ENCODE results near the gene MIEF1. TPM values are rescaled to one million over a fixed set of nuclear protein-coding genes. Genes with fewer than 3 reads are reported as not detected.
A peak's percentile ranks its signal among the peaks of the same experiment; 100 is the strongest.

Gene MIEF1
- total RNA-seq, 2 donors from 2014 or later, result 16.9 to 22.7 TPM

GRCh38 chr22:39528681-39529486 is 26.8 kb downstream of the MIEF1 start:
- DNase-seq, result peak; percentile 85 to 90 (median 87)
- ATAC-seq, result peak; percentile 55
- Mint-ChIP-seq H3K27me3 (no peaks in the 10 kb centered on the region), H3K4me3 (peak overlapping the region; percentile 98), H3K36me3 (ENCODE audit: low read depth) (peaks cover 4% of the 10 kb centered on the region), H3K4me1 (peaks cover 59% of the 10 kb centered on the region), H3K27ac (peak overlapping the region; percentile 89)
- H3K9me3 ChIP-seq (ENCODE audit: control insufficient read depth, low read length, poor library complexity, severe bottlenecking), result no peaks in the 10 kb centered on the region

DNA sequence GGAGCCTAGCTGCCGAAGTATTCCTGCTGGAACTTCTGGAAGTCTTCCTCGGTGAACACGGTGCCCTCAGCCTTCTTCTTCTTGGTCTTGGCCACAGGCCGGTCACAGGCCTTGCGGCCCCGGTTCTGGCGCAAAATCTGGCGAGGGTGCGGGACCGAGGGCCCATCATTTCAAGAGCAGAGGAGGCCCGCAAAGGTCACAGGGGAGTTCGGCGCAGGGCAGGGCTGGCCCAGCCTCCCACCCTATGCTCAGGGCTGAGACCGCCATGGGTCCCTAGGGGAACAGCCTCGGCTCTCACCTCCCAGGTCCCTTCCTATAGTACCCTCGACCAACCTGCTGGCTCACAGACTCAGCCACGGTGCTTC is 27.4 kb downstream of the MIEF1 start:
- no peaks in the 10 kb centered on the region for H3K9me3 ChIP-seq (ENCODE audit: control insufficient read depth, low read length, poor library complexity, severe bottlenecking)
- peaks cover 61% of the 10 kb centered on the region for H3K4me1 Mint-ChIP-seq
- H3K27ac Mint-ChIP-seq, result peak overlapping the region; percentile 89
- H3K36me3 Mint-ChIP-seq (ENCODE audit: low read depth), result peaks cover 4% of the 10 kb centered on the region
- no peaks in the 10 kb centered on the region for H3K27me3 Mint-ChIP-seq
- DNase-seq, result no peak
- peak overlapping the region; percentile 98 for H3K4me3 Mint-ChIP-seq
- no peak for ATAC-seq

DNA sequence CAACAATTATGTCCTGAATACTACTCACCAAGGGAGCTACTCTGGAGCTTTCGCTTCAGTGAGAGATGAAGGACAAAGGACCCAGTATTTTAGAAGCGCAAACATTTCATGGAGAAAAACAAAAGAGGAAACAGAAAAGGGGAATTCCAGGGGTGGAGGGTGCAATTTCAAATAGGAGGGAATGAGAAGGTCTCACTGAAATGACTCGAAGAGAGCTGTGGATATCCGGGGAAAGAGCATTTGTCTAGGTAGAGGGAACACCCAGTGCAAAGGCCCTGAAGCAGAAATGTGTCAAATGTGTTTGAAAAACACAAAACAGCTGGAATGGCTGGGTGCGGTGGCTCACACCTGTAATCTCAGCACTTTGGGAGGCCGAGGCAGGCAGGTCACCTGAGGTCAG is 28.0 kb downstream of the MIEF1 start:
- ATAC-seq, result no peak
- Mint-ChIP-seq H3K27me3 (no peaks in the 10 kb centered on the region), H3K4me3 (peak overlapping the region; percentile 98), H3K36me3 (ENCODE audit: low read depth) (peaks cover 2% of the 10 kb centered on the region), H3K4me1 (peaks cover 54% of the 10 kb centered on the region), H3K27ac (no peak overlapping the region)
- DNase-seq, result no peak
- no peaks in the 10 kb centered on the region for H3K9me3 ChIP-seq (ENCODE audit: control insufficient read depth, low read length, poor library complexity, severe bottlenecking)

DNA sequence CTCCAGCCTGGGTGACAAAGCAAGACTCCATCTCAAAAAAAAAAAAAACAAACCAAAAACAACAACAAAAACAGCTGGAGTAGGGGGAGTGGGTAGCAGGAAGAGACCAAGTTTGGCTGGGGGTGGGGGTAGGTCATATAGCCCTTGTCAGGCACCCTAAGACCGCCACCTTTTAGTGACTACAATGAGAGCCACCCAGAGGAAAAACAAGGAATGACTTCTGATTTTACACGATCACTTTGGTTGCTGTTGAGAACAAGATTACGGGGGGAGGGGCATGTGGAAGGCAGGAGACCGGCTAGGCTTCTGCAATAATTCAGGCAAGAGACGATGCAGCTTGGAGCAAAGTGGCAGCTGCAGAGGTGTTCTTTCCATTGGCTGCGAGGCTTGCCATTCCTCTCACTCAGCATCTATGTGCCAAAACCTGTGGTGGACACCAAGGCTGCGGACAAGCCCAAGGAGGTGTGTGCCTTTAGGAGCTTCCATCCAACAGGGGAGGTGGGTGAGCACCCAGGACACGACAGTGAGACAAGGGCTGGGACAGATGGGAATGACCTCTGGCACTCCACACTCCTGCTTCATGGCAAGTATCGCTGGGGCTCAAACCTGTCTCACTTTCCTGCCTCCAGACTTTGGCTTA is 28.7 kb downstream of the MIEF1 start:
- Mint-ChIP-seq H3K36me3 (ENCODE audit: low read depth) (peaks cover 2% of the 10 kb centered on the region), H3K27me3 (no peaks in the 10 kb centered on the region), H3K4me1 (peaks cover 51% of the 10 kb centered on the region), H3K4me3 (peak overlapping the region; percentile 98), H3K27ac (peak overlapping the region; percentile 95)
- H3K9me3 ChIP-seq (ENCODE audit: control insufficient read depth, low read length, poor library complexity, severe bottlenecking), result no peaks in the 10 kb centered on the region
- DNase-seq (no peak), ATAC-seq (no peak)

DNA sequence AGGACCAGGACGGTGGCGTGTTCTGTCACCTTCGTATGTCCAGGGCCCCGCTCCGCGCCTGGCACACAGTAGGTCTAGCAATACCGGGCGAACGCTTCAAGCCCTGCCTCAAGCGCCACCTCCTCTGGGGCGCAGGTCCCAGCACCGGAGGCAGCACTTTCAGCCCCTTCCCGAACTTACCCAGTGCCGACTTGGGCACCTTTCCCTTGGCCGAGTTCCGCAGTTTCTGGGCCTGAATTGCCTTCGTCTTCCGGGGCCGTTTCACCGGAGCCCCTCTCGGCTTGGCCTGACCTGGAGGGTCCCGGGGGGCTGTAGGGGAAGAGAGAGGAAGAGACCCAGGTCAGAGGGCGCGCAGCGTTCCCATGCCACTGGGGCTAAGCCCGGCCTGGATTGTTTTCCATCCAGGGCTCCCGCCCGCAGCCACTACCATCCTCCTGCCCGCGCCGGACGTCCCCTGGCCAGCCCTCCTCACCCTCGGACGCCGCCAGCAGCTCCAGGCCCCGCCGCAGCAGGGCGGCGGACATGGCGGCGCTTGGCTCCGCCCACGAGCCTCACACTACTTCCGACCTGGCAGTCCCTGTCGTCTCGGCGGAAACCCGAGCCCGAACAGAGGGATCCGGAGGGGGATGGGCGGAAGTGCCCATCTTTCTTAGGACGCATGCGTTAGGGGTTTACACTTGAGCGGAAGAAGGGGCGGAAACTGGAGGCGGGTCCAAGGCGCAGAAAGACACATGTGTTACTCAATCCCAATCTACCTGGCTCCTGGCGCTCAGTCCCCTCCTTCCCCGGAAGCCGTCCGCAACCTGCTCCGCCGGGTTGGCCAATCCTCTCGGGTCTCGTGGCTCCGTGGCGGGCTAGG is 30.4 kb downstream of the MIEF1 start, which contains the start of gene RPS19BP1:
TSS of gene RPS19BP1 (minus strand) at position 534 of the 859 bp plus-strand sequence. CDS start at position 524, 10 bp downstream.
- ATAC-seq, result peak; percentile 87
- H3K9me3 ChIP-seq (ENCODE audit: control insufficient read depth, low read length, poor library complexity, severe bottlenecking), result no peaks in the 10 kb centered on the region
- peak within 1 kb of the TSS; percentile 95 for H3K27ac Mint-ChIP-seq
- peaks cover 2% of the 10 kb centered on the region for H3K36me3 Mint-ChIP-seq (ENCODE audit: low read depth)
- DNase-seq, result peak; percentile 96 to 99 (median 98)
- no peaks in the 10 kb centered on the region for H3K27me3 Mint-ChIP-seq
- H3K4me3 Mint-ChIP-seq, result peak within 1 kb of the TSS; percentile 98
- H3K4me1 Mint-ChIP-seq, result peaks cover 43% of the 10 kb centered on the region

DNA sequence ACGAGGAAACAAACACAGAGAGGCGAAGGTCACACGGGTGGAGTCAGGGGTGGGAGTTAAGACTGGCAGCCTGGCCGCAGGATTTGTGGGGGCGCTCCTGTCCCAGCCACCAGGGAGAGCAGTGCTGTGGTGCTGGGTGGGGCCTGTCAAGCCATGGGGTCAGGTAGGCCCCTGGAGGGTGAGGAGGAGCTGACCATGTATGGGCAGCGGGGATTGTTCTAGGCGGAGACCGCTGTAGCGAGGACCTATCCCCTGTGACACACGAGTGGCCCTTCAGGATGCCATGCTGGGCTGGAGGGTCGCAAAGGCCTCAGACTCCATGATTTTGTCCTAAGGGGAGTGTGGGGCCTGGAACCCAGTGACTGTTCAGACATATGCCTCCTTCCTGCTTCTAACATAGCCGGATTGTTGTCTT is 32.0 kb downstream of the MIEF1 start:
- ATAC-seq (no peak), DNase-seq (no peak)
- H3K9me3 ChIP-seq (ENCODE audit: control insufficient read depth, low read length, poor library complexity, severe bottlenecking), result no peaks in the 10 kb centered on the region
- Mint-ChIP-seq H3K27ac (no peak overlapping the region), H3K4me1 (peaks cover 33% of the 10 kb centered on the region), H3K27me3 (no peaks in the 10 kb centered on the region), H3K36me3 (ENCODE audit: low read depth) (peaks cover 2% of the 10 kb centered on the region), H3K4me3 (no peak overlapping the region)

DNA sequence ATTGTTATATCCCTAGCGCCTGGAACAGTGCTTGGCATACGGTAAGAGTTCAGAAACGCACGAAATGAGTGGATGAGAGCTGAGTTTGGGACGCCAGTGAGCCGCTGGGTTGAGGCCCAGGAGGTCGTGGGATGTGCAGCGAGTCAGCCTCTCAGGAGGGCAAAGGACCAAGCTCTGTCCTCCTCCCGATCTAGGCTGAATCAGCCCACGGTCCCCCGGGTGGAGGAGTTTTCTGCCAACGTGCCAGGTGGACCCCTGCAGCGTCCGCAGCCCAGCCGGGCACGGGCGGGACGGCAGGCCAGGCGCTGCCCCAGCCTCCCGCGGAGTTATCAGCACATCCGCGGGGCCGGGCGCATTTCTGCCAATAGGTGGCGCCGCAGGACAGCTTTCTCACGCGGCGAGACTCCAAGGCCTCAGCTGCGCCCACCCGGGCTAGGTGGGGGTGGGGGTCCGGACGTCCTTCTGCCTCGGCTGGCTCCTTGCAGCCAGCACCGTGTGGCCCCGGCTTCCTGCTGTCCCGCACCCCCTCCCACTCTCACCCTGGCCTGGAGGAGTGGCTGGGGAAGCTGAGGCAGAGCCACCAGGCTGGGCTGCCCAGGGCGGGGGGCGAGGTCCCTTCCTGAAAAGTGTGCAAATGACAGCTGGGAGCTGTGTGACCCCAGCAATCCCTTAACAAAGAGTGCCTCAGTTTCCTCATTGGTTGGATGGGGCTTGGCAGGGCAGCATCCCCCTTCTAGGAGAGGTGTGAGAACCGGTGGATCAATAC is 32.7 kb downstream of the MIEF1 start:
- no peaks in the 10 kb centered on the region for H3K9me3 ChIP-seq (ENCODE audit: control insufficient read depth, low read length, poor library complexity, severe bottlenecking)
- H3K4me1 Mint-ChIP-seq, result peaks cover 28% of the 10 kb centered on the region
- ATAC-seq (no peak), DNase-seq (peak; percentile 68 to 83 (median 71))
- no peaks in the 10 kb centered on the region for H3K27me3 Mint-ChIP-seq
- H3K36me3 Mint-ChIP-seq (ENCODE audit: low read depth), result peaks cover 2% of the 10 kb centered on the region
- no peak overlapping the region for H3K27ac Mint-ChIP-seq
- no peak overlapping the region for H3K4me3 Mint-ChIP-seq

DNA sequence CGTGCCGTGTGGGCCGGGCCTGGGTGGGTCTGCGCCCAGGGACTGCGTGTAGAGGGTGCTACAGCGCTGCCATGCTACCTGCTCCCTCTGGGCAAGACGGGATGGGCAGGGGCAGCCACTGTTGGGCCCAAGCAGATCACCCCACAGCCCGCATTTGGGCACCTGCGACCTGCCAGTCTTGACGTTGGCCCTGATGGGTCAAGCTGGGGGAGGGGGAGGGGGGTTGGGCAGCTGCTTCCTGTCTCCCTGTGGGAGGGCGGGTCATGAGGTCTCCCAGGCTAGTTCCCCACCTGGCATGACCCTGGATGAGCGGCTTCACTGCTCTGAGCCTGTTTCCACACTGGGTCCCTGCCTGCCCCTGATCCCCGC is 33.3 kb downstream of the MIEF1 start:
- Mint-ChIP-seq H3K36me3 (ENCODE audit: low read depth) (peaks cover 2% of the 10 kb centered on the region), H3K27ac (no peak overlapping the region), H3K27me3 (no peaks in the 10 kb centered on the region), H3K4me3 (no peak overlapping the region), H3K4me1 (peaks cover 23% of the 10 kb centered on the region)
- no peaks in the 10 kb centered on the region for H3K9me3 ChIP-seq (ENCODE audit: control insufficient read depth, low read length, poor library complexity, severe bottlenecking)
- DNase-seq, result no peak
- ATAC-seq, result no peak

- Mint-ChIP-seq H3K27me3 (no peaks in the 10 kb centered on the region), H3K4me1 (peaks cover 18% of the 10 kb centered on the region), H3K36me3 (ENCODE audit: low read depth) (peaks cover 2% of the 10 kb centered on the region), H3K27ac (no peak overlapping the region), H3K4me3 (no peak overlapping the region)
- ATAC-seq (no peak), DNase-seq (no peak)
- no peaks in the 10 kb centered on the region for H3K9me3 ChIP-seq (ENCODE audit: control insufficient read depth, low read length, poor library complexity, severe bottlenecking)
Observed at GRCh38 chr22:39535831-39536449, 33.9 kb downstream of the MIEF1 start.

DNA sequence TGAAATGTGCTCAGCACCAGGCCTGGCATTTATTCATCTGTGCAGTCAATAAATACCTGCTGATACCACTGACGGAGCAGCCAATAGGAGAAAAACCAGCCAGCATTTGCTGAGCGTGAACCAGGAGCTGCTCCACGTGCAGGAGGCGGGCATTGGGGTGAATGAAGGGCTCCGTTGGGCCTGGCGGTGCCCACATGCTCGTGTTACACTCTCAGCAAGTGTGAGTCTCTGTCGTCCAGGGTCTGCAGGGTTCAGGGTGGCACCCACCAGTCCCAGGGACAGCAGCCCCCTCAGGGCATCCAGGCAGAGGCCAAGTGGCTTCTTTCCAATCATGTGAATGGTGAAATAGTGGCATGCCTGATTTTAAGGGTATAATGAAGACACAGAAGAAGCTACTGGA is 34.6 kb downstream of the MIEF1 start:
- DNase-seq (no peak), ATAC-seq (no peak)
- Mint-ChIP-seq H3K36me3 (ENCODE audit: low read depth) (no peaks in the 10 kb centered on the region), H3K4me1 (peaks cover 12% of the 10 kb centered on the region), H3K27me3 (no peaks in the 10 kb centered on the region), H3K27ac (no peak overlapping the region), H3K4me3 (no peak overlapping the region)
- H3K9me3 ChIP-seq (ENCODE audit: control insufficient read depth, low read length, poor library complexity, severe bottlenecking), result no peaks in the 10 kb centered on the region

DNA sequence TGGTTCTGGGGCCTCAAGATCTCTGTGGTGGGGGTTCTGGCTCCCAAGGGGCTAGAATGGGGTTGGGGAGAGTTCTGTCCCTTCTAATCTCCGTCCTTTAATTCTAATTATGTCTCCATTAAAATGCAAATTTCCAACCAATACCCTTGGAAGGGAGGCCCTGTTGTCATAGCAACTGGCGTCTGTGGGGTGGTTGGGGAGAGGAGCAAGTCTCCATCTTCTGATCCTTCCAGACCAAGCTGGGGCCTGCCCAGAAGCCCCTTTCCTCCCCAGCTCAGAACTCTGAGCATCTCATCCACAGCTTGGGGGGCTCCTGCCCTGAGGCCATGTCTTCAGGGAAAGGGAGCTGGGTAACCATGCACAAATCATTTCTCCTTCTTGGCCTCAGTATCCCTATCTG is 35.9 kb downstream of the MIEF1 start:
- Mint-ChIP-seq H3K4me1 (peaks cover 2% of the 10 kb centered on the region), H3K36me3 (ENCODE audit: low read depth) (no peaks in the 10 kb centered on the region), H3K4me3 (no peak overlapping the region), H3K27ac (no peak overlapping the region), H3K27me3 (peaks cover 3% of the 10 kb centered on the region)
- DNase-seq (no peak), ATAC-seq (no peak)
- no peaks in the 10 kb centered on the region for H3K9me3 ChIP-seq (ENCODE audit: control insufficient read depth, low read length, poor library complexity, severe bottlenecking)

DNA sequence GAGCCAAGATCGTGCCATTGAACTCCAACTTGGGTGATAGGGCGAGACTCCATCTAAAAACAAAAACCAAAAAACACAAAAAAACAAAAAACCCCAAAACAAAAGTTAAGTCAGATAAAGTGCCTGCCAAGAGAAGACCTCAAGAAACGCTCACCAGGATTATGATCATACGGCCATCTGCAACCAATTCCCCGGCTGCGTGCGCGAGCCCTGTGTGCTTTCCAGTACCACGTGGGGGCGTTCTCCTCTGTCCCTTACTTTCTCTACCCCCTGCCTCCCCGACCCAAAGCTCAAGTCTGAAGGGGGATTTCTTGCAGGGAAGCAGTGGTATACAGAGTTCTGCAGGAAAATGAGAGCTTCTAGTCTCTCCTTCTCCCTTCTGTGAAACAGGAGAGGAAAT is 41.0 kb downstream of the MIEF1 start:
- no peaks in the 10 kb centered on the region for H3K9me3 ChIP-seq (ENCODE audit: control insufficient read depth, low read length, poor library complexity, severe bottlenecking)
- peaks cover 5% of the 10 kb centered on the region for H3K36me3 Mint-ChIP-seq (ENCODE audit: low read depth)
- peaks cover 33% of the 10 kb centered on the region for H3K27me3 Mint-ChIP-seq
- DNase-seq (no peak), ATAC-seq (peak; percentile 59)
- H3K27ac Mint-ChIP-seq, result no peak overlapping the region
- H3K4me3 Mint-ChIP-seq, result no peak overlapping the region
- H3K4me1 Mint-ChIP-seq, result peaks cover 3% of the 10 kb centered on the region

All from T-helper 17 cell (primary cell).